Measurements from ENCODE around the gene CHORDC1.

DNA sequence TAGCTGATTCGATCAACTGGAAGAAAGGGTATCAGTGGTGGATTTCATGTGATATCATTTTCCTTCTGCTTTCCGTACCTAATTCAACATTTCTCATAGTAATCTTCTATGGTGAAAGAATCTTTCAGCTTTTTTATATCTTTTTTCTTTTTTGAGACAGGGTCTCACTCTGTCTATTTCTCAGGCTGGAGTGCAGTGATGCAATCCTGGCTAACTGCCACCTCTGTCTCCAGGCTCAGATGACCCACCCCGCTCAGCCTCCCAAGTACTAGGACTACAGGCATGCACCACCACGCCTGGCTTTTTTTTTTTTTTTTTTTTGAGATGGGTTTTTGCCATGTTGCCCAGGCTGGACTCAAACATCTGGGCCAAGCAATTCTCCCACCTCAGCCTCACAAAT lies 18.6 kb upstream of the CHORDC1 start:
- TF ChIP-seq, protein P1, sequence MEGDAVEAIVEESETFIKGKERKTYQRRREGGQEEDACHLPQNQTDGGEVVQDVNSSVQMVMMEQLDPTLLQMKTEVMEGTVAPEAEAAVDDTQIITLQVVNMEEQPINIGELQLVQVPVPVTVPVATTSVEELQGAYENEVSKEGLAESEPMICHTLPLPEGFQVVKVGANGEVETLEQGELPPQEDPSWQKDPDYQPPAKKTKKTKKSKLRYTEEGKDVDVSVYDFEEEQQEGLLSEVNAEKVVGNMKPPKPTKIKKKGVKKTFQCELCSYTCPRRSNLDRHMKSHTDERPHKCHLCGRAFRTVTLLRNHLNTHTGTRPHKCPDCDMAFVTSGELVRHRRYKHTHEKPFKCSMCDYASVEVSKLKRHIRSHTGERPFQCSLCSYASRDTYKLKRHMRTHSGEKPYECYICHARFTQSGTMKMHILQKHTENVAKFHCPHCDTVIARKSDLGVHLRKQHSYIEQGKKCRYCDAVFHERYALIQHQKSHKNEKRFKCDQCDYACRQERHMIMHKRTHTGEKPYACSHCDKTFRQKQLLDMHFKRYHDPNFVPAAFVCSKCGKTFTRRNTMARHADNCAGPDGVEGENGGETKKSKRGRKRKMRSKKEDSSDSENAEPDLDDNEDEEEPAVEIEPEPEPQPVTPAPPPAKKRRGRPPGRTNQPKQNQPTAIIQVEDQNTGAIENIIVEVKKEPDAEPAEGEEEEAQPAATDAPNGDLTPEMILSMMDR (IDR thresholded peaks at IDR 0.05) = no peak
- no peak for TF ChIP-seq POLR2A (IDR thresholded peaks at IDR 0.05)

Data from lower leg skin (tissue), 3 donors.